Posterior cingulate gyrus (tissue), 11 donors: ENCODE results near the gene XRCC4.

ENCODE experiments used
- DNase-seq, 10 donors: peaks; one replicate each; pipeline versions ENCODE4 v3.0.0 to v3.0.0-alpha.2; 2020 to 2021; ENCODE audit warnings: mixed read lengths in 3 of 10
- intact Hi-C: fragments of 100-400 bp; cut with DNase I; formaldehyde crosslinking; loops from one replicate; pipeline ENCODE4 v1.15.1; 2023

Gene XRCC4

GRCh38 chr5:83368319-83368718, 291.0 kb downstream of the XRCC4 start:
- DNase-seq: no peak
- intact Hi-C loops: no loop called here

DNA sequence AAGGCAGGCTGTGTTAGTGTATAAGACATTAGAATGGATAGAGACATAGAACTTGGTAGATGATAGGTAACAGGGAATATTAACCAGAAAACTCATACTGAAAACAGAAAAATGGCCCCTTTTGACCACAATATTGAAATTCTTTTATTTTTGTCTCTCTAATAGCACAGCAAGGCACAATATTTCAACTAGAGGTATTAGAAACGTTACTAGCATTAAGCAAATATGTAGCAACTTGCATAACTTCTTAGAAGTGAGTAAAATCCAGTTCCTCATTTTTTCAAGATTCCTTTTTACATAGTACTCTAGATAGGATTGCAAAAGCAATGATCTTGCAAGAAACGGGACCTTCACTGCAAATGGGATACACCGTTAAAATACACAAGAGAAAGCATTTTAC, 291.5 kb downstream of the XRCC4 start:
- DNase-seq: no peak
- intact Hi-C loops: no loop called here

DNA sequence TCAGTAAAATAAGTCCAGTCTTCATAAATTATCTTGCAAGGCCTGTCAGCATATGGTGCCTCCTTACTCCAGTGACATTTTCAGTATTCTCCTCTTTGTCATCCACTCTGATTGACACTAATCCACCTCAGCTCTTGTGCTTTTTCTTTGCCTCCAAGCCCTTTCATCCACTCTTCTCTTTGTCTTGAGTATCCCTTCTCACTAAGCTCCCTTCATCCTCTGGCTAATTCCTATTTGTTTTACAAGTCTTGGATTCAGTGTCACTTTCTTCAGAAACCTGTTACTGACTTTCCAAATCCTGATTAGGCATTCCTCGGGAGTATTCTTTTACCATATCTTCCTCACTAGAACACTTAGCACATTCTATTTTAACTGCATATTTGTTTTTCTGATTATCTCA, 293.6 kb downstream of the XRCC4 start:
- no peak for DNase-seq
- intact Hi-C loops: no loop called here

- DNase-seq: no peak
- intact Hi-C loops: no loop called here
Measured at GRCh38 chr5:83371726-83372125, 294.4 kb downstream of the XRCC4 start.

DNA sequence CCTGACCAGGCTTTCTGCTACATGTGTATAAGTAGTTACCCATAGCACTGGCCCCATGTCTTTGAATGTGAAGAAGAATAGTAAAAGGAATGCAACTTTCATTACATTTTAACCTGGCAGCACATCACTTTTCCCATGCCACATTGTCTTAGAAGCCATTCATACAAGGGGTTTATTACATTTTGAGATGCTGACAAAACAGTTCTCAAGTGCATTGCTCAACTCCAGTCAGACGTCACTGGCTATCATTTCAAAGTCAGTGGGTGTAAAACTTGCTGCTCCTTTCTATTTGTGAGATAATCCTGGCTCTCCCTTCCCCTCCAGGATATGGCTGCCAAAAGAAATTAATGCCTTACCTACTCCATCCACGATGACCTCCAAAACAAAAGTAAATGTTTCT, 297.2 kb downstream of the XRCC4 start:
- no peak for DNase-seq
- intact Hi-C loops: no loop called here

GRCh38 chr5:83375049-83375745, 297.9 kb downstream of the XRCC4 start:
- no peak for DNase-seq
- intact Hi-C loops: no loop called here

DNA sequence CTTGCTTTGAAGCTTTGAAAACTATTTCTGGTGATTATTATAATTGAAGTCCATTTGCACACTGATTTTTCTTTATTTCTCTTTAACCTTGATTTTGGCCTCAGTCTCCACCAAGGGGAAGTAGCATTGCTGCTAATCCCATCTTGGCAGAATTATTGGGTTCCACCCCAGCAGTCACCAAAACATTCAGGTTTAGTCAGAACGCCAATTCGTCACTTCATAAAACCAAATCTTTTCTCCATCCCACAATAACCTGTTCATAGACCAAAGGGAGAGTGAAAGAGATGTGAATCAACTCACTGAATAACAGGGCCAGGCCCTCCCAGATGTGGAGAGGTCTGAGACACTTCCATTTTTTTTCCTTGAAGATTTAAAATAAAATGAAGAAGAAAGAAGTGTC, 299.1 kb downstream of the XRCC4 start:
- intact Hi-C loops: no loop called here
- DNase-seq: no peak

DNA sequence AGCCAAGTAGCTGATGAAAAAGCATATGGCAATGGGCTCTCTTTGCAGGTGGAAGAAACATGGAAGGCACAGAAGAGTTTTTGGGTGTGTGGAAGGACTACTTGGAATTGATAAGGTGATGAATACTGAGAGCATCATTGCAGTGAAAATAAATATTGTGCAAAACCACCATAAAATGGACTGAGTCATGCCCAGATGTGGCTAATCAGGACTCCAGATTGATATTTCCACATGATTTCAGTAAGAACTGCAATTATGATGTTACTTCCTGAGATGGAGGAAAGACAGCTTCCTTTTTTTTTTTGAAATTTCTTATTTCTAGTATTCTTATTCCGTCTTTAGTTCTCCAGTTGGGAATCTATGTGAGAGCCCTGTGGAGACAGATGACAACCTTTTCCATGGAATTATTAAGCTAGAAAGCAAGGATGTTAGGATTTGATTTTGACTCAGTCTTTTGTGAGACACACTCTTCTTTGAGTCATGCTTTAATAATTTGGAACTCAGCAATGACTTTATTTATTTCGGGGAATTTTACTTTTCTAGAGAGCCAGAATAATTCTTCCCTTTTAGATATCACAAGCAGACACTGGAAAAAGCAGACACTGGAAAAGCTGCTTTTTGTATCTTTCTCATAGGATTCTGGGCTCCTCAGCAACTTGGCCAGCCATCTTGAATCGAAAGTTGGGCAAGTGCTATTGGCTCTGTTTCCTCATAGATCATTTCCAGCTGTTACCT, 300.0 kb downstream of the XRCC4 start:
- DNase-seq: no peak
- intact Hi-C loops: no loop called here

GRCh38 chr5:83378624-83379289, 301.4 kb downstream of the XRCC4 start:
- DNase-seq: no peak
- intact Hi-C loops: no loop called here

GRCh38 chr5:83385812-83386211, 308.5 kb downstream of the XRCC4 start:
- no peak for DNase-seq
- intact Hi-C loops: no loop called here

DNA sequence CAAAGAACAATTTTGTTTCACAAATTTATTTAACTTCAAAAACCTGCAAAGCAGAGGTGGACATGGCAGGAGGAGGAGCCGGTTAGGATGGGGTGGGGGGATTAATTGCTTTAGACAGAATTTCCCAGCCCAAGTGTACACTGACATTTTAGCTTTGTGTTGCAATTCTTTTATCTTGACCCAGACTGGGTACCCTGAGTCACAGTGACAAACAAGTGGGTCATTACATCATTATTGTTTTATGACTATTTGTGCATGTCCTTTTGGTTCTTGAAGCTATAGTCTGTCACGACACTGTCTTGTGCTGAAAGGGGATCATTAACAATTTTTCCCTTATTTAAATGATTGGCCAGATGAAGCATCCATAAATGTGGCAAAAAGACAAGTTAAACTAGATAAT, 309.7 kb downstream of the XRCC4 start:
- DNase-seq: no peak
- intact Hi-C loops: no loop called here

GRCh38 chr5:83388608-83389007, 311.3 kb downstream of the XRCC4 start:
- no peak for DNase-seq
- intact Hi-C loops: no loop called here

DNA sequence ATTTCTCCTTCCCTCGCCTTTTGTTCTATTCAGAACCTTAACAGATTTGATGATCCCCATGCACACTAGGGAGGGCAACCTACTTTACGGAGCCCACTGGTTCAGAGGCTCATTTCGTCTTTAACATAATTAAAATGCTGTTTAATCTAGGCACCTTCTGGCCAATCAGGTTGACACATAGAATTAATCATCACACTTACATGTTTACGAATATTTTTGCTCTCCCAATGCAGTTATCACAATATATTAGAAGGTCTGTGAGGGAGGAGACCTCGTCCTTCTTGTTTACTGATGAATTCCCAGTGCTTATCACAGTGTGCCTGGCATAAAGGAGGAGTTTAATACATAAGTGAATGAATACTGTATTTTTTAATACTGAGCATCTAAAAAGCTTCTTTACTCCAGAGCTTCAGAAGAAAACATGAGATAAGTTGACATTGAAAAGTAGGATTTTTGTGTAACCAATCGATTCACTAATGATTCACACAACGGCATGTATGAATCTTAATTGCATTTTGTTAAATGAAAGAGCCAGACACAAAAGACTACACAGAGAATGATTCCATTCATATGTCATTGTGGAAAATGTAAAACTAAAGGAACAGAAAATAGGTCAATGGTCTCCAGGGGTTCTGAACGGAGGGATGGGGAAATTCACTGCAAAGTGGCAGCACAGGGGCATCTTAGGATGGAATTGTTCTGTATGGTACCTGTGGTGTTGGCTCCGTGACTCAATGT, 315.6 kb downstream of the XRCC4 start:
- no peak for DNase-seq
- intact Hi-C loops: no loop called here

GRCh38 chr5:83393504-83393866, 316.1 kb downstream of the XRCC4 start:
- intact Hi-C loops: no loop called here
- no peak for DNase-seq

DNA sequence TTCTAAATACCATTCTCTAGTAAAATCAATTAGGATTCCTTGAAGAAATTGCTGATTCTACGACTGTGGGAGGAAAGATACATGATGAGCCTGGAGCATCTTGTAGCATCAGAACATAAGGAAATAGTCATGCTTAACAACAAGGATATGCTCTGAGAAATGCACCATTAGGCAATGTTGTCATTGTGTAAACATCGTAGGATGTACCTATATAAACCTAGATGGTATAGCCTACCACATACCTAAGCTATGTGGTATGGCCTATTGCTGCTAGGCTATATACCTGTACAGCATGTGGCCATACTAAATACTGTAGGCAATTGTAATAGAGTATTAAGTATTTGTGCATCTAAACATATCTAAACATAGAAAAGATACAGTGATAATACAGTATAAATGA, 316.8 kb downstream of the XRCC4 start:
- intact Hi-C loops: no loop called here
- no peak for DNase-seq

DNA sequence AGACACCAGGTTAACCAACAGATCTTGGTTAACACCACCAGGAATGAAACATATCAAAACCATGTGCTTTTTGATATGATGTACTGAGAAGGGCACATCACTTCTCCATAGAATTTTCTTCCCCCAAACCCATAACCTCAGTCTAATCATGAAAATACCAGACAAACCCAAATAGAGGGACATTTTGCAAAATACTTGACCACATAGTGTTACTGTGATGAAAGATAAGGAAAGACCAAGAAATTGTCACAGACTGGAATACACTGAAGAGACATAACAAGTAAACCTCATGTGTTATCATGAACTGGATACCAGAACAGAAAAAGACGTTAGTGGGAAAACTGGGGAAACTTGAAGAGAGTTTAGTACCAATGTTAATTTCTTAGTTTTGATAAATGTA, 319.3 kb downstream of the XRCC4 start:
- DNase-seq: no peak
- intact Hi-C loops: no loop called here

DNA sequence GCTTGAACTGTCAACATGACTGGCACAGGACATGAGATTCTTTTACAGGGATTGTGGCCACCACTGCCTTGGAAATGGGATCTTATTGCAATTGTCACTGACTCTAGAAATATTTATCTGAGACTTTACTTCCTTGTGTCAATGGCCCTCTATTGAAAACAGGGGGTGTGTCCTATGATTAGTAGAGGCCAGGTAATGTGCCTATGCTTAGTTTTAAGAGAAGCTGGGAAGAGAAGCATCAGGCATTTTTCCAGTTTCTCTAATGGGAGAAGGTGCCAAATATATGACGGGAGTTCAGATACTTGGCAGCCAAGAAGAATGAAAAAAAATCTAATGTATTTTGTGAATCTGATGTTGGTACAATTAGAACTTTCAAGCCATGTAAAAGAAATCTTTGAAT, 320.3 kb downstream of the XRCC4 start:
- intact Hi-C loops: no loop called here
- DNase-seq: no peak

DNA sequence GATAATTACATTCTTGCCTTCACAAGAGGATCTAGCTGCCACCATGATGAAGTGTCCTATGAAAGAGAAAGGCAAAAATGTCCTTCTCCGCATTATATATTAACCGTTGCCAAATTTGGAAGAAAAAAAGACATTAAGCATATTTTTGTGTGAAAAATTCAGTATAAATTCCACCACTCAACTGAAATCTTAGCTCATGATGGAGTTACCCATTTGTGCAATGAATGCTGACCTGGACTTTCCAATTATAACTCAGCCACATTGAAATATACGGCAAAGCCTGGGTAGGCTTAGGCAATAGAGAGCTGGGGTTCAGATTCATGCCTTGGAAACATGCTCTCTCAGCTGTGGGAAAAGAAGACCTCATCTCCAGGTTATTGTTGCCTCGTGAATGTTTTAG, 322.9 kb downstream of the XRCC4 start:
- intact Hi-C loops: no loop called here
- no peak for DNase-seq

GRCh38 chr5:83400701-83401100, 323.4 kb downstream of the XRCC4 start:
- no peak for DNase-seq
- intact Hi-C loops: no loop called here

DNA sequence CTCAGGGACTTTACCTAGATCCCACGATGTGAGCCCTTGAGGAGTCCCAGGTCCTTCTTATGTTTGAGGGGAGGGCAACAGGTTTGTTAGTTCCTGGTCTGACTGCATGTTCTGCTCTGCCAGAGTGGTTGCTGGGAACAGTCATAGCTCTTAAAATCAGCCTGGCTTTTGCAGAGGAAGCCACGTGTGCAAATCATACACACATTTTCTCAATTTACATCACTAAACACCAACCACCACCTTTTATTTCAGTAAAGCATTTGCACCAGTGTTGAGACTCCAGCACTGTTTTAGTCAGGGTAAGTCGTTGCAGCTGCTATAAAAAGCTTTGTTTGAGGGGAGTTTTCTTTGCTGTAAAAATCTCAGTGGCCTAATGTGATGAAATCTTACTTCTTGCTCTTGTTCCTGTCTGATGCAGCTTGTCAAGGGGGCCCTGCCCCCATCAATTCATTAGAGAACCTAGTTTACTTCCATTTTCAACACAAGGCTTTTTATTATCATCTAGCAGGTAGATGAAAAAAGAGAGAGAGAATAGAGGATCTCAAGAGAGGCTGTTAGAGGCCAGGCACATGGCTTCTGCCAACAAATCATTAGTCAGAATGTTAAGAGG, 323.9 kb downstream of the XRCC4 start:
- intact Hi-C loops: no loop called here
- DNase-seq: no peak

GRCh38 chr5:83401775-83402174, 324.4 kb downstream of the XRCC4 start:
- intact Hi-C loops: no loop called here
- no peak for DNase-seq
